B cell (primary cell): ENCODE measurements around the gene STMN1.

ENCODE experiments used
- CTCF ChIP-seq: fragments of 200-600 bp; IDR thresholded peaks from one replicate; pipeline ENCODE4 v1.8.0; 2022; ENCODE audit warnings: antibody characterized with exemption, mild to moderate bottlenecking
- EZH2 ChIP-seq: IDR thresholded peaks from 2 replicates; pipeline ENCODE4 v1.6.1; 2012; ENCODE audit warnings: borderline replicate concordance, low read depth, mild to moderate bottlenecking, moderate library complexity, low read length; ENCODE audit not compliant: insufficient read depth, poor library complexity, severe bottlenecking

- TF ChIP-seq CTCF = no peak
- no peak for TF ChIP-seq EZH2
These were observed 25.7 kb downstream of the STMN1 start for GRCh38 chr1:25880518-25880917.
